HCT116 (cell line): ENCODE measurements around the gene OR1L1. TPM values are rescaled to one million over a fixed set of nuclear protein-coding genes. Genes with fewer than 3 reads are reported as not detected.

Source experiments
- total RNA-seq: library from RNA; stranded (reverse); gene quantifications from one replicate; pipeline ENCODE4 v1.2.1, GENCODE V29; 2021; ENCODE audit not compliant: unreplicated experiment

The OR1L1 gene
- total RNA-seq, 1 experiment from 2014 or later: not detected

Other genes with a start within 250 kb of the OR1L1 start
- not detected for gene OR1J1, start 183.8 kb upstream of the OR1L1 start, total RNA-seq
- gene OR1J2, start 150.9 kb upstream of the OR1L1 start, total RNA-seq: not detected
- not detected for gene OR1J4, start 142.6 kb upstream of the OR1L1 start, total RNA-seq
- not detected for gene OR1N1, start 134.4 kb upstream of the OR1L1 start, total RNA-seq
- not detected for gene OR1N2, start 108.6 kb upstream of the OR1L1 start, total RNA-seq
- not detected for gene OR1L8, start 78.3 kb upstream of the OR1L1 start, total RNA-seq
- gene OR1Q1, start 47.0 kb upstream of the OR1L1 start, total RNA-seq: not detected
- not detected for gene OR1B1, start 4.1 kb upstream of the OR1L1 start, total RNA-seq
- gene OR1L3, start 13.4 kb downstream of the OR1L1 start, total RNA-seq: not detected
- gene OR1L4, start 62.3 kb downstream of the OR1L1 start, total RNA-seq: not detected
- not detected for gene OR1L6, start 80.6 kb downstream of the OR1L1 start, total RNA-seq
- gene OR5C1, start 127.2 kb downstream of the OR1L1 start, total RNA-seq: not detected
- gene OR1K1, start 138.4 kb downstream of the OR1L1 start, total RNA-seq: not detected
- 17.7 TPM for gene PDCL, start 166.9 kb downstream of the OR1L1 start, total RNA-seq
- gene RC3H2, start 243.6 kb downstream of the OR1L1 start, total RNA-seq: 53.8 TPM